Fibroblast of skin of right biceps (primary cell): ENCODE results near the gene MTERF2.
A peak's percentile ranks its signal among the peaks of the same experiment; 100 is the strongest.

Experiments used
- DNase-seq: peaks from one replicate; pipeline ENCODE4 v3.0.0-alpha.2; 2013

The MTERF2 gene

GRCh38 chr12:106953352-106954250, 33.3 kb downstream of the MTERF2 start:
- peak; percentile 55 for DNase-seq

DNA sequence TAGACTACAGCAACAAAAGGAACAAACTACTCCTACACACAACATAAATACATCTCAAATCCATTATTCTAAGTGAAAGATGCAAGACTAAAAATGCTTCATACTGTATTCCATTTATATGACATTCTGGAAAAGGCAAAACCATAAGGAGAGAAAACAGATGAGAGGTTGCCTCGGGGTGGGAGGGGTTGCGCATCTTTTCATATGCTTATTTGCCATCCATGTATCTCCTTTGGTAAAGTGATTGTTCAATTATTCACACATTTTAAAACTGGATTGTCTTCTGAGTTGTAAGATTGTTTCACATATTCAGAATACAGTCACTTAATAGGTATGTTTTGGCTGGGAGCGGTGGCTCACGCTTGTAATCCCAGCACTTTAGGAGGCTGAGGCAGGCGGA, 36.4 kb downstream of the MTERF2 start:
- no peak for DNase-seq

GRCh38 chr12:106947461-106947860, 39.5 kb downstream of the MTERF2 start:
- no peak for DNase-seq

DNA sequence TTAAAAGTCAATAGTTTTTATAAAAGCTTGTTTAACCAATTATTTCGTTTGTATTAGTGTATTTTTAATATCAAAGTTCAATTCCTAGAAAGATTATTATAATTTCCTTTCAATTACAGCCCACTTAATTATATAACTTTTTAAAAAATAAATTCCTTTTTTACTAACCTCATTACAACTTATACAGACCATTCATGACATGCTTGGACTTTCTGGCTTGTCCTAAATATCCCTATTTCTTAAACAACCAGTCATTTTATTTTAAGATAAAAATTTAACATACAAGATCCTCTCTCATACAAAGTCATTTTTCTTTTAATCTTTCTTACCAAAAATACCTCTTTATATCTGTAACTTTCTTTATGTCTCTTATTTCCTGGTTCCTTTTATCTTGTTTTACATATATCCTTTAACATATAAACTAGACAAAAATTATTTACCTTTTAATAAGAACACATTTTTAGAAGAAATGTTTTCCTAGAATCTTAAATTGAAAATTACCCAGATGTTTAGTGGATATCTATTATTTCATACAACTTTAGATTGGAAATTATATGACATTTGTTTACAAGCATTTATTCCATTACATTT, 41.6 kb downstream of the MTERF2 start:
- no peak for DNase-seq

GRCh38 chr12:106942775-106943174, 44.2 kb downstream of the MTERF2 start:
- no peak for DNase-seq

DNA sequence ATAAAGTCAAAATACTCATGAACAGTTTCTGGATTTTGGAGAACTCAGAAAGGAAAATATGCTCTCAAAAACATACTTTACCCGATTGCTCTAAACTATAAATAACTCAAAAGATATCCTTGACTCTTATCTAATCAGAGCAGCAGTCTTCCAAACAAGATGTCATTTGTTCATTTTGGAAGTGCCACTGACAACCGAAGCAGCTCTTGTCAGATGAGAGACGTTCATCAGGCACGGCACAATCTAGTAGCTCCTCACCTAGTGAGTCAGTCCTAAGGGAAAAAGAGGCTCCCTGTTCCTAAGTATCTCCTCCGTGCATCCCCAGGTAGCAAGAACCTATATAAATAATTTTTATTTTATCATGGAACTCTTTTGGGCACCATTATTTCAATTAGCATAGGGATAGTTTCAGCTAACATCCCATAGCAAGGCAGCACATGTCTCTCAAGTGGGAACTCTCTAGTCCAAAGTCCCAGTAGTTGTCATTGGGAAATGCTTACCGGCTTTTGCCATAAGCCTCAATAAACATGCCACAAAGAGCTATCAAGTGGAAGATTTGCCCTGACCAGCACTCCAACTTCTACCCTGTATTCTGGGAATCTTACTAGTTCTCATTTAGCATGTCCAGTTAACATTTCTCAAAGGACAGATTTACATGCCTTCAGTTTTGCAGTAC, 45.3 kb downstream of the MTERF2 start:
- no peak for DNase-seq

DNA sequence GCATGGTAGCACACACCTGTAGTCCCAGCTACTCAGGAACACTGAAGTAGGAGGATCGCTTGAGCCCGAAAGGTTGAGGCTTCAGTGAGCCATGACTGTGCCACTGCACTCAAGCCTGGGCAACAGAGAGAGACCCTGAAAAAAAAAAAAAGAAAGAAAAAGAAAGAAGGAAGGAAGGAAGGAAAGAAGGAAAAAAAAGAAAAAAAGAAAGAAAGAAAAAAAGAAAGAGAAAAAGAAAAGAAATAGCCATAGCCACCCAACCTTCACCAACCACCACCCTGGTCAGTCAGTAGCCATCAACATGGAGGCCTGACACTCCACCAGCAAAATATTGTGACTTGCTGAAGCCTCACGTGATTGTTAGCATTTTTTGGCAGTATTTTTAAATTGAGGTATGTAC, 52.7 kb downstream of the MTERF2 start:
- no peak for DNase-seq
